Germinal center (tissue), 1 donor: Measurements from ENCODE around the gene ULK1.

Experiments
- DNase-seq: peaks from one replicate; pipeline ENCODE4 v3.0.0; 2012; ENCODE audit warnings: mixed read lengths, low spot score

Gene ULK1

DNA sequence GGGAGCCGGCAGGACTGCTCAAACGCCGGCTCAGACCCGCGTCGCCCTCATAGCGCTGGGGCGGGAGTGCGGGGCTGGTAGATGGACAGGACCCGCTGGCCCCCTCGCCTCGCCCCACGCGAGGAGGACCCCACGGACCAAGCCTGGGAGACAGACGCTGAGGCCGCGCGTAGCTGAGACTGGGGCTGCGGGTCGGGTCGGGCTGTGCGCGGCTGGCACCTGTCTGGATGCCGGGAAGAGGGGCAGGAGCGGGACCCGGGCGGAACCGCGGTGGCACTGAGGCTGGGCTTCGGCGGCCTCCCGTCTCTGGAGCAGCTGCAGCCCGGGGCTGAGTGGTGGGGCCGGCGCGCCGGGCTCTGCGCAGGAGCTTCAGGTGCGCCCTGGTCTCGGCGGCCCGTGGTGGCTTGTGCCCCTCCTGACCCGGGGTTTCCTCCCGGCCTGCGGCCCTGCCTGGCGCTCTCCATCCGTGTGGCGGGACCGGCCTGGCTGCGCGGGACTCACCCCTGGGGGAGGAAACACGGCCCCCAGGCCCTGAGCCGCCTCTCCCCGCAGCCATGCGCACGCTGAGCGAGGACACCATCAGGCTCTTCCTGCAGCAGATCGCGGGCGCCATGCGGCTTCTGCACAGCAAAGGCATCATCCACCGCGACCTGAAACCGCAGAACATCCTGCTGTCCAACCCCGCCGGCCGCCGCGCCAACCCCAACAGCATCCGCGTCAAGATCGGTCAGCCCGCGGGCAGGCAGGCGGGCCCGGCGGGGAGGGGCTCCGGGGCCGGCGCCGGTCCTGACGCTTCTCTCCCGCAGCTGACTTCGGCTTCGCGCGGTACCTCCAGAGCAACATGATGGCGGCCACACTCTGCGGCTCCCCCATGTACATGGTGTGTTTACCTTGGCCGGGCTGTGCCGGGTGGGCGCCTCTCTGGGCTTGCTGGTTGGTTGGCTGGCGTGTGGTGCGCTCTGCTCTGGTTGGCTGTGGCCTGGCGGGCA, 14.0 kb downstream of the ULK1 start:
- no peak for DNase-seq

DNA sequence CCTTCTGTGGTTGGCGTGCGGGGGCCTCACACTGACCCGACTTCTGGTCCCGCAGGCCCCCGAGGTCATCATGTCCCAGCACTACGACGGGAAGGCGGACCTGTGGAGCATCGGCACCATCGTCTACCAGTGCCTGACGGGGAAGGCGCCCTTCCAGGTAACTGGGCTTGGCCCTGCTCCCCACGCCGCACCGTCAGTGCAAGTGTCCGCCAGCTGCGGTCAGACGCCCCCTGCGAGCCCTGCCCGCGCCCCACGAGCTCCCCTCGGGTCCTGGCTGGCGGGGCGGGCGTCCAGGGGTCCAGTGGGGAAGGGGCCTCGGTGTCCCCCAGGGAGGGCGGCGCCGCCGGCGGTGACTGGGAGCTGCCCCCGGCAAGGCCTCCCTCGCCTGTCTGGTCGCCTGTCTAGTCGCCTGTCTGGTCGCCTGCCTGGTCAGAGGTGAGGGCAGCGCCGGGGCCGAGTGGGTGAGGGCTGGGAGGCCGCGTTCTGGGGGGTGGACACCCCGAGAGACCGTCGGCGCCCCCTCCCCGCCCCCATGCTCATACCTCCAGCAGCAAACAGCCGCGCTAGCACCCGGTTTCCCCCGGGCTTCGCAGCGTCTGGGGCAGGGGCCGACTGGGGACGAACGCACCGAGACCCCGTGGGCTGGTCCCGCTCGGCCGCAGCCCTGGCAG, 14.8 kb downstream of the ULK1 start:
- DNase-seq = no peak

DNA sequence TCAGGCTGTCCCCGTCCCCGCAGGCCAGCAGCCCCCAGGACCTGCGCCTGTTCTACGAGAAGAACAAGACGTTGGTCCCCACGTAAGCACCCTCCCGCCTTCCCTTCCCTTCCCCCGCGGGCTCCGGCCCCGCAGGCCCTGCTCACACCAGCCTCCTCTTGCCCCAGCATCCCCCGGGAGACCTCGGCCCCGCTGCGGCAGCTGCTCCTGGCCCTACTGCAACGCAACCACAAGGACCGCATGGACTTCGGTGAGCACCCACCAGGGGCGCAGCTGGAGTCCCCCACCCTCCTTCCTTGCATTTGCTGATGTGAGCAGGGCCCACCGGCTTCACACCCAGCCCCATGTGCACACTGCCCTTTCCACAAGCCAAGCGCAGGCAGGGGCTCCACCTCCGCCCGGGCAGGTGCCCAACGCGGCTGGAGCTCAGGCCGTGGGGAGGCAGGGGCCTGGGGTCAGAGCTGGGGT, 15.4 kb downstream of the ULK1 start:
- DNase-seq = no peak

DNA sequence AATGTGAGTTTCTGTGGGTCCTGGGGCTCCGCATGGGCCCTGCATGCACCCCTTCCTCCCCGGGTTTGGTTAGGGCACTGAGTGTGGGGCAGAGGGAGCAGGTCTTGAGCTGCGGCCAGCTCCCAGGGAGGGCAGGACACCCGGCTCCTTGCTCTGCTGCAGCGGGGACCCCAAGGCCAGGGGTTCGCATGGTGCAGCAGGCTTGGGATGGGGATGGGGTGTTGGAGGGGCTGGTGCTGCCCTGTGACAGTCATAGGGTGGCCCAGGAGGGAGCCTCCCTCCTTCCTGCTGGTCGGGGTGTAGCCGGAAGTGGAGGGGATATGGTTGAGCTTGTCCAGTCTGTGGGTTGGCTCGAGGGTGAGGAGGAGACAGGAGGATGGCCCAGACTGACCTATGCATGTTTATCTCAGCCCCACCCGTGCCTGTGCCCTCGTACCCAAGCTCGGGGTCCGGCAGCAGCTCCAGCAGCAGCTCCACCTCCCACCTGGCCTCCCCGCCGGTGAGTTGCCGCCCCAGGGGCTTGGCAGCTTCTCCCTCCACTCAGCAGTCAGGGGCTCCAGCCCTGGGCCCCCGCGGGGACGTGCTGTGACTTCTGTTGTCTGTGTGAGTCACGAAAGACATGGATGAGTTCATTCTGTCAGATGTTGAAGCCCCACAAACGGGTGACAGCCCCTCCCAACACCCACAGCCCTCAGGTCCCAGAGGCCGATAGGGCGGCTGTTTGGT, 16.0 kb downstream of the ULK1 start:
- DNase-seq = no peak

DNA sequence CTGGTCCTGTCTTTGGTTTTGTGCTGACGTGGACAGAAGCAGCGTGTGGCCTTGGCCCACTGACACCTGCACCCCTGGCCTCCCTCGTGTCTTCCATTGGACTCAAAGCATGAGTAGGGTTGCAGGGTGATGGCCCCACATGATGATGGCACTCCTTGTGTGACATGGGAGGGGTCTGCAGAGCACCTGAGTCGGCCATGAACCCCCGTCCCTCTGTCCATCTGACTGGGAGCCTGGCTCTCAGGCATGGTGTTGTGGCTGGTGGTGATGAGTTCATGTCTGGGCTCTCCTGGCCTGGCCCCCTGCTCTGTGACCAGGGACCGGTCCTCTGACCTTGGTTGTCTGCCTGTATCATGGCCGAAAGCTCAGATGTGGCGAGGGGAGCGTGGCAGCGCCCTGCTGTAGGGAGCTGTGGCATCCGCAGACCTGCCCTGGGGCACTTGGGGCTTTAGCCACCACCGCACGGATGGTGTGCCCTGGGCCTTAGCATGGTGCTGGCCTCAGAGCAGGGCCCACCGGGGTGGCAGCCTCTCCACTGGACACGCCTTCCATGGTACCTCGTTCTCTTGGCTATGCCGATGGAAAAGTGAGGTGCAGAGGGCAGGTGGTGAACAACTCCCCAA, 16.7 kb downstream of the ULK1 start:
- DNase-seq = no peak

DNA sequence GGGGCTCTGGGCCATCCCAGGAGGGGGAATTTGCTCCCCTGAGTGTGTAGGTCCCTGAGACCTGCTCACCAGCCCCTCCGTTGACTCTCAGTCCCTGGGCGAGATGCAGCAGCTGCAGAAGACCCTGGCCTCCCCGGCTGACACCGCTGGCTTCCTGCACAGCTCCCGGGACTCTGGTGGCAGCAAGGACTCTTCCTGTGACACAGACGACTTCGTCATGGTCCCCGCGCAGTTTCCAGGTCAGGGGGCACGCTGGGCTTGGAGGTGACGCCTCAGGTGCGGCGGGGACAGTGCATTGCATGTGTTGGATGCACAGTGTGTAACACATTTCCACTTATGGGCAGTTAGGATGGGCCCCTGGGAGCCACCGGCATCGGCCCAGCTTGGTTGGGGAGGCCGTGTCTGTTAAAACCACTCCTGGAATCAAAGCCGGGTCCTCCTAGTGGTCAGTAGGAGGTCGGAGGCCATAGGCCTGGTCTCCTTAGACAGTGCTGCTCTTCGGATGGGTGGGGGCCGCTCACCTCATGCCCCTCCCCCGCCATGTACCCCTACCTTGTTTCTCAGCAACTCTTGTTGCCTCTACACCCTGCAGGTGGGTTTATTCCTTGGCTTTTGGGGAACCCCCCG, 17.5 kb downstream of the ULK1 start:
- DNase-seq = no peak

DNA sequence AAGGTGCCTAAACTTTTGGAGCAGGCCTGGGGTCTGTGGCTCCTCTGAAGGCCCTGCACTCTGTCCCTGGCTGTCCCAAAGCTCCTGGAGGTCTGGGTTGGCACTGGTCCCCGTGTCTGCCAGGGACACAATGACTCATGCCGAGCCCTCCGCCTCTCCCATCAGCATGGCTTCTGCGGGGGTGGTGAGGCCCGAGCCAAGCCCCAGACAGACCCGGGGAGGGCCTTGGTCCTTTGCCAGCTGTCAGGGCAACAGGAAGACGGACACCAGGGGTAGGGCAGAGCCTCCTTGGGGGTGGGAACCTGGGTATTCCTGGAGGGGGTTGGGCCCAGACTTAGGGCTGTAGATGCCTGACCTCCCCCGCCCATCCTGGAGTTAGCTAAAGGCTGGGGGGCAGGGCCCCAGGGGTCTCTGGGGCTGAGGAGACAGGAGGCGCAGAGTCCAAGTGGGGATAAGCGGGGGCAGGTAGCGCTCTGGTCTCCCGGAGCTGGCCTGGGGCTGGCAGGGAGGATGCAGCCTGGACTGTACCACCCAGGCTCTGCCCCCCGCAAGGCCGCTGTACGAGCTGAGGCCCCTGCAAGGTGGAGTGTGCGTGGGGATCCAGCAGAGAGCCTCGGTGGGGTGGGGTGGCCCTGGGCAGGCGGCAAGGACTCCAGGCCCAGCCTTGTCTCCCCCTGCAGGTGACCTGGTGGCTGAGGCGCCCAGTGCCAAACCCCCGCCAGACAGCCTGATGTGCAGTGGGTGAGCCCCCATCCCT, 18.3 kb downstream of the ULK1 start:
- DNase-seq = no peak

DNA sequence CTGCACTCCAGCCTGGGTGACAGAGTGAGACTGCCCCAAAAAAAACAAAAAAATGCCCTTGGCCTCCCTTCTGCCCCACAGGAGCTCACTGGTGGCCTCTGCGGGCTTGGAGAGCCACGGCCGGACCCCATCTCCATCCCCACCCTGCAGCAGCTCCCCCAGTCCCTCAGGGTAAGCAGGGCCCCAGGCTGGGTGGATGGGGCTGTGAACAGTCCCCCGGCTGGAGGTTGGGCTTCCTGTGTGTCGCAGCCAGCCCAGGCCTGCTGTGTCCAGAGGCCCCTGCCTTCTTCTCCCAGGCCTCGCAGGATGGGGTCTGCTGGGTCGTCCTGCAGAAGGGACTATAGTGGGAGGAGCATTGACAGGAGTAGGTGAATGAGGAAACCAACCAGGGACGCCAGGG, 19.2 kb downstream of the ULK1 start:
- DNase-seq = no peak

DNA sequence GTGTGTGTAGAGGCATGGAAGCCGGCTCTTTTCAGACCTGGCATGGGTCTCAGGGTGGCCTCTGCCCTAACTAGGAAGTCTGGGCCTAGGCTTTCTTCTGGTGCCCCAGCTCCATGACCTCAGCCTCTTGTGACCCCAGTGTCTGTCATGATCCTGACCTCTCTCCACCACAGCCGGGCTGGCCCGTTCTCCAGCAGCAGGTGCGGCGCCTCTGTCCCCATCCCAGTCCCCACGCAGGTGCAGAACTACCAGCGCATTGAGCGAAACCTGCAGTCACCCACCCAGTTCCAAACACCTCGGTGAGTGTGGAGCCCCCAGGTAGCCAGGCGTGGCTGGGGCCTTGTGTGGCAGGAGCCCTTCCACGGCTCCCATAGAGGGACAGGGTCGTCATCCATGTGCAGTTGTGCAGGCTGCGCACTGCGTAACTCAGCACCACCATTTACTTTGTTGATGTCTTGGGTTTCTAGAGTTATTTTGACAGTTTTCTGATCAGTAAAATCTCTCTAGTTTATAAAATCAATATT, 19.8 kb downstream of the ULK1 start:
- DNase-seq = no peak

DNA sequence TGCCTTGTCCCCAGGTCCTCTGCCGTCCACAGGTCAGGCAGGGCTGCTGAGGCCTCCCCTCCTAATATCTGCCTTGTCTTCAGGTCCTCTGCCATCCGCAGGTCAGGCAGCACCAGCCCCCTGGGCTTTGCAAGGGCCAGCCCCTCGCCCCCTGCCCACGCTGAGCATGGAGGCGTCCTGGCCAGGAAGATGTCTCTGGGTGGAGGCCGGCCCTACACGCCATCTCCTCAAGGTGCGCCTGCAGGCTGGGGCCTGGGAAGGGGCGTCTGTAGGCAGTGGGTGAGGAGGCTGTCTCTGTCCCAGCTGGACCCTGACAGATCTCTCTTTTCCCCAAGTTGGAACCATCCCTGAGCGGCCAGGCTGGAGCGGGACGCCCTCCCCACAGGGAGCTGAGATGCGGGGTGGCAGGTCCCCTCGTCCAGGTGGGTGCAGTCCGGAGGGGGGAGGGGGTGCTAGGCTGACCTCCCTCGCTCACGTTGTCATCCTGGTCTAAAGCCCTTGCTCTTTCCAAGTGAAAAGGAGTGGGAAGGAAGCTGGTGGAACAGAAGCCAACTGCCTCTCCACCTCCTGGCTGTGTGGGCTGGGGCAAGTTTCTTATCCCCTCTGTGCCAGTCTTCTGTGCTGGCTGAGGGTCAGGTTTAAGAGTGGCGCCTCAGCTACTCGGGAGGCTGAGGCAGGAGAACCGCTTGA, 20.7 kb downstream of the ULK1 start:
- no peak for DNase-seq

DNA sequence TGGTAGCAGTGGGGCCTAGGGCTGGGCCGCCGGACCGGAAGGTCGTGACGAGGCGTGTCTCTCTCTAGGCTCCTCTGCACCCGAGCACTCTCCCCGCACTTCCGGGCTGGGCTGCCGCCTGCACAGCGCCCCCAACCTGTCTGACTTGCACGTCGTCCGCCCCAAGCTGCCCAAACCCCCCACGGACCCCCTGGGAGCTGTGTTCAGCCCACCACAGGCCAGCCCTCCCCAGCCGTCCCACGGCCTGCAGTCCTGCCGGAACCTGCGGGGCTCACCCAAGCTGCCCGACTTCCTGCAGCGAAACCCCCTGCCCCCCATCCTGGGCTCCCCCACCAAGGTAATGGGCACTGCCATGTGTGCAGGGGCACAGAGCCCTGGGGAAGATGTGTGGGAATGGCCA, 21.4 kb downstream of the ULK1 start:
- DNase-seq = no peak

DNA sequence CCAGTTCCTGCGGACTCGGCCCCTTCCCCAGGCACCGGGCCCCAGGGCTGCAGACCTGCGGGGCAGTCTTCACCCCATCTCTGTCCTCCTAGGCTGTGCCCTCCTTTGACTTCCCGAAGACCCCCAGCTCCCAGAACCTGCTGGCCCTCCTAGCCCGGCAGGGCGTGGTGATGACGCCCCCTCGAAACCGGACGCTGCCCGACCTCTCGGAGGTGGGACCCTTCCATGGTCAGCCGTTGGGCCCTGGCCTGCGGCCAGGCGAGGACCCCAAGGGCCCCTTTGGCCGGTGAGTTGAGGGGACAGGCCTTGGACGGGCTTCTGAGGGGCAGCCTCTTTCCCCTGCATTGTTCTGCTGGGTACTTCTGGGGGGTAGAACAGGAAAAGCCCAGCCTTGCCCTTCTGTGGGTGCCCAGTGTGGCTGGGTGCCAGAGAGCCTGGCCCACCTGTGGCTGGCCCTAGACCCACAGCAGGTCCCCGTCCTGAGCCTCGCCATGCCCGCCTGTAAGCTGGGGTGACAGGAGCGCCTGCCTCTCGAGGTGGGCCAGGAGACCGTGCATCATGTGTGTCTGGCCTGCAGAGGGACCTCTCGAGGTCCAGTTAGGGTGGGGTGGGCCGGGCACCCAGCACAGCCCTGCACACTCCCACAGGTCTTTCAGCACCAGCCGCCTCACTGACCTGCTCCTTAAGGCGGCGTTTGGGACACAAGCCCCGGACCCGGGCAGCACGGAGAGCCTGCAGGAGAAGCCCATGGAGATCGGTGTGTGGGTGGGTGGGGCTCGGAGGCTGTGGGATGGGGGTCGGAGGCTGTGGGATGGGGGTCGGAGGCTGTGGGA, 22.1 kb downstream of the ULK1 start:
- DNase-seq = no peak

DNA sequence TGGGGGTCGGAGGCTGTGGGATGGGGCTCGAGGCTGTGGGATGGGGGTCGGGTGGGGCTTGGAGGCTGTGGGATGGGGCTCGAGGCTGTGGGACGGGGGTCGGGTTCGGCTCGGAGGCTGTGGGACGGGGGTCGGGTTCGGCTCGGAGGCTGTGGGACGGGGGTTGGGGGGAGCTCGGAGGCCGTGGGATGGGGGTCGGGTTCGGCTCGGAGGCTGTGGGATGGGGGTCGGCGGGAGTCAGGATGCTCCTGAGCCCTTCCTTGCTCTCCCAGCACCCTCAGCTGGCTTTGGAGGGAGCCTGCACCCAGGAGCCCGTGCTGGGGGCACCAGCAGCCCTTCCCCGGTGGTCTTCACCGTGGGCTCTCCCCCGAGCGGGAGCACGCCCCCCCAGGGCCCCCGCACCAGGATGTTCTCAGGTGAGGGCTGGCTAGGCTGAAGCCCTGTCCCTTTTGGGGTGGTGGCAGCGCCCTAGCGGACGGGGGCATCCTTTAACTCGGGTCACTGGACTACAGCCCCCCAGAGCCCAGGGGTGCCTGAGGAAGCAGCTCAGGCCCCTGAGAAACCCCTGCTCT, 22.8 kb downstream of the ULK1 start:
- DNase-seq = no peak

DNA sequence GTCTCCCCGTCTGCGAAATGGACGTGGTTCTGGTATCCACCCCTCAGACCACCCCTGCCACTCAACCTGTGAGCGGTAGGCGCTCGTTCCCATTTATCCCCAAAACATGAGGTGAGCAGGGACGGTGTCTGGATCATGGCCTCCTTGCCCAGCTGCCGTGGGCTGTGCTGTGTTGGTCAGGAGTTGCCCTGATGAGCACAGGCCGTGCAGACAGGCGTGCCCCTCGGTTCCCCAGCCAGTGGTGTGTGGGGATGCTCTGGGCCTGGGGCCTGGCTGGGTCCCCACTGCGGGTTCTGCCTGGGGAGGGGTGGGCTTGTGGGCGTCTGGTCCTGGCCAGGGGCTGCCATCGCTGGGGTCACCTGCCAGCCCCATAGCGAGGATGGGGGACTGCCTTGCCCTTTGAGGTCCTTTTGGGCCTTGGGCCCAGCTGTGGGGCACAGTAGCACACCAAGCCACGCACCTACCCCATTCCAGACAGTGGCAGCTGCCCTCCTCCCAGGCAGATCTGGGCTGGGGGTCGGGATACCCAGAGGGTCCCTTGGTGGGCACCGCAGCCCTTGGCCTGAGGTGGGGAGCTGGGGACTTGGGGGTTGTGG, 23.4 kb downstream of the ULK1 start:
- no peak for DNase-seq

DNA sequence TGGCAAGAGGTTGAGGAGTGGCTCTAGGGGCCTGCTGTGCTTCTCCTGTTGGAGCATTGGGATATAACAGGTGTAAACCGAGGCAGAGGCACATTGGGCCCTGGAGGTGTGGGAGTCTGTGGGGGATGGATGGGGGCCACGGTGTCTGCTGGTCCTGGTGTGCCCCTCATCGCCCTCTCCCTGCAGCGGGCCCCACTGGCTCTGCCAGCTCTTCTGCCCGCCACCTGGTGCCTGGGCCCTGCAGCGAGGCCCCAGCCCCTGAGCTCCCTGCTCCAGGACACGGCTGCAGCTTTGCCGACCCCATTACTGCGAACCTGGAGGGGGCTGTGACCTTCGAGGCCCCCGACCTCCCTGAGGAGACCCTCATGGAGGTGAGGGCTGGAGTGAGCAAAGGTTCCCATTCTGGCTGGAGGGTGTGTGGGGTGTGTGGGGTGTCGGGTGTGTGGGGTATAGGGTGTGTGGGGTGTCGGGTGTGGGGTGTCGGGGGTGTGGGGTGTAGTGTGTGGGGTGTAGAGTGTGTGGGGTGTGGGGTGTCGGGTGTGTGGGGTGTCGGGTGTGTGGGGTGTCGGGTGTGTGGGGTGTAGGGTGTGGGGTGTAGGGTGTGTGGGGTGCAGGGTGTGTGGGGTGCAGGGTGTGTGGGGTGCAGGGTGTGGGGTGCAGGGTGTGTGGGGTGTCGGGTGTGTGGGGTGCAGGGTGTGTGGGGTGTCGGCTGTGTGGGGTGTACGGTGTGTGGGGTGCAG, 24.1 kb downstream of the ULK1 start:
- DNase-seq = no peak

DNA sequence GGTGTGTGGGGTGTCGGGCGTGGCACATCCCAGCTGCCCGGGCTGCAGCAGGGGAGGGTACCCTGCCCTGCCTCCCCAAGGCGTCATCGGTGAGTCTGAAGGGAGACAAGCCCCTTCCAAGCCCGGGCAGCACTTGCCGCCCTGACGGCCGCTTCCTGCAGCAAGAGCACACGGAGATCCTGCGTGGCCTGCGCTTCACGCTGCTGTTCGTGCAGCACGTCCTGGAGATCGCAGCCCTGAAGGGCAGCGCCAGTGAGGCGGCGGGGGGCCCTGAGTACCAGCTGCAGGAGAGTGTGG, 24.6 kb downstream of the ULK1 start:
- DNase-seq = no peak

DNA sequence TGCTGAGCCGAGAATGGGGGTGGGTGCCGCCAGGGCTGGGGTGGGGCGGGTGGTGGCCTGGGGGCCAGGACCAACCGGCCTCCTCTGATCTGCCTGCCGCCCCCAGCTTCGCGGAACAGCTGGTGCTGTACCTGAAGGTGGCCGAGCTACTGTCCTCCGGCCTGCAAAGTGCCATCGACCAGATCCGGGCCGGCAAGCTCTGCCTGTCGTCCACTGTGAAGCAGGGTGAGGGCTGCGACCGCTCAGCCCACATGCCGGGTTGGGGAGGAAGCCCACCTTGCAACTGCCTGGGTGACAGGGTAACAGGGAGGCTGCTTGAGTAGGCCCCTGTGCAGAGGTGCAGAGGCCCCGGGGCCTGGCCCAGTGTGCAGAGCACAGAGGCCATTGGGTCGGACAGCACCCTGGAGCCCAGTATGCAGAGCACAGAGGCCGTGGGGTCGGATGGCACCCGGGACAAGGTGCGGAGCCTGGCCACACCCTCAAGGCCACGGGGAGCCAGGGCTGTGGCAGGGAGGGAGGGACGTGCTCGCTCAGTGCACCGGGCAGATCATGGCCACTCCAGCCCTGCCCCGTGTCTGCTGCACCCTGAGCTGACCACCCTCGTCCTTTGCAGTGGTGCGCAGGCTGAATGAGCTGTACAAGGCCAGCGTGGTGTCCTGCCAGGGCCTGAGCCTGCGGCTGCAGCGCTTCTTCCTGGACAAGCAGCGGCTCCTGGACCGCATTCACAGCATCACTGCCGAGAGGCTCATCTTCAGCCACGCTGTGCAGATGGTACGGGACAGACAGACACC, 25.1 kb downstream of the ULK1 start:
- no peak for DNase-seq
